ENCODE data around the gene SRBD1.

GRCh38 chr2:45443012-45443411 lies 168.1 kb downstream of the SRBD1 start:
- TF ChIP-seq, protein P1, sequence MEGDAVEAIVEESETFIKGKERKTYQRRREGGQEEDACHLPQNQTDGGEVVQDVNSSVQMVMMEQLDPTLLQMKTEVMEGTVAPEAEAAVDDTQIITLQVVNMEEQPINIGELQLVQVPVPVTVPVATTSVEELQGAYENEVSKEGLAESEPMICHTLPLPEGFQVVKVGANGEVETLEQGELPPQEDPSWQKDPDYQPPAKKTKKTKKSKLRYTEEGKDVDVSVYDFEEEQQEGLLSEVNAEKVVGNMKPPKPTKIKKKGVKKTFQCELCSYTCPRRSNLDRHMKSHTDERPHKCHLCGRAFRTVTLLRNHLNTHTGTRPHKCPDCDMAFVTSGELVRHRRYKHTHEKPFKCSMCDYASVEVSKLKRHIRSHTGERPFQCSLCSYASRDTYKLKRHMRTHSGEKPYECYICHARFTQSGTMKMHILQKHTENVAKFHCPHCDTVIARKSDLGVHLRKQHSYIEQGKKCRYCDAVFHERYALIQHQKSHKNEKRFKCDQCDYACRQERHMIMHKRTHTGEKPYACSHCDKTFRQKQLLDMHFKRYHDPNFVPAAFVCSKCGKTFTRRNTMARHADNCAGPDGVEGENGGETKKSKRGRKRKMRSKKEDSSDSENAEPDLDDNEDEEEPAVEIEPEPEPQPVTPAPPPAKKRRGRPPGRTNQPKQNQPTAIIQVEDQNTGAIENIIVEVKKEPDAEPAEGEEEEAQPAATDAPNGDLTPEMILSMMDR (IDR thresholded peaks at IDR 0.05; ENCODE audit: low read depth, low read length) = no peak
- TF ChIP-seq EZH2phosphoT487 (IDR thresholded peaks at IDR 0.05; ENCODE audit: low read depth) = no peak

All from OCI-LY3 (cell line).